NB4 (cell line): Measurements from ENCODE around the gene LPP.

Experiments
- POLR2A ChIP-seq: IDR thresholded peaks from 2 replicates; pipeline ENCODE4 v1.6.1; 2011; ENCODE audit warnings: mild to moderate bottlenecking; ENCODE audit not compliant: insufficient read length; ENCODE audit errors: extremely low read depth
- TF ChIP-seq, protein P1 (sequence below): IDR thresholded peaks from one replicate; pipeline ENCODE4 v1.5.1; 2012; ENCODE audit warnings: low read depth, low read length

- TF ChIP-seq, protein P1, sequence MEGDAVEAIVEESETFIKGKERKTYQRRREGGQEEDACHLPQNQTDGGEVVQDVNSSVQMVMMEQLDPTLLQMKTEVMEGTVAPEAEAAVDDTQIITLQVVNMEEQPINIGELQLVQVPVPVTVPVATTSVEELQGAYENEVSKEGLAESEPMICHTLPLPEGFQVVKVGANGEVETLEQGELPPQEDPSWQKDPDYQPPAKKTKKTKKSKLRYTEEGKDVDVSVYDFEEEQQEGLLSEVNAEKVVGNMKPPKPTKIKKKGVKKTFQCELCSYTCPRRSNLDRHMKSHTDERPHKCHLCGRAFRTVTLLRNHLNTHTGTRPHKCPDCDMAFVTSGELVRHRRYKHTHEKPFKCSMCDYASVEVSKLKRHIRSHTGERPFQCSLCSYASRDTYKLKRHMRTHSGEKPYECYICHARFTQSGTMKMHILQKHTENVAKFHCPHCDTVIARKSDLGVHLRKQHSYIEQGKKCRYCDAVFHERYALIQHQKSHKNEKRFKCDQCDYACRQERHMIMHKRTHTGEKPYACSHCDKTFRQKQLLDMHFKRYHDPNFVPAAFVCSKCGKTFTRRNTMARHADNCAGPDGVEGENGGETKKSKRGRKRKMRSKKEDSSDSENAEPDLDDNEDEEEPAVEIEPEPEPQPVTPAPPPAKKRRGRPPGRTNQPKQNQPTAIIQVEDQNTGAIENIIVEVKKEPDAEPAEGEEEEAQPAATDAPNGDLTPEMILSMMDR: no peak
- TF ChIP-seq POLR2A: no peak
Measured at GRCh38 chr3:188407158-188407880, 253.4 kb downstream of the LPP start.
